ENCODE measurements around the gene CCT2. TPM values are rescaled to one million over a fixed set of nuclear protein-coding genes. Genes with fewer than 3 reads are reported as not detected.

The CCT2 gene
- total RNA-seq, 1 experiment from 2014 or later, result 398 TPM

DNA sequence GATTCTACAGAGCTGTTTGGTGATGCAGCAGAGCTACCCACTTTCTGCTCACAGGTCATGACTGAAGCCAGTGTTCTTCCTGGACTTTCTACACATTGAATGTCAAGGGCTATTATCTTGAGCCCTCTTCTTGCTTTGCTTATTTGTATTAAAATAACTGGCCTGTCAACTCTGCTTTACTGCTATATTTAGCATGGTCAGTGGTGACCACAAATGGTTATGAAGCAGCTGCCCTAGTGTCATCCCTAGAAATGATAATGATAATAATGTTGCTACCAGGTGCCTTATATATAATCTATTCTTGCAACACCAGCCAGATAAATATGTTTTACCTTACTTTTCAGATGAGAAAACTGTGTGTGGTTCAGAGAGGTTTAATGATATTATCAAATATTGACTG lies 28.1 kb downstream of the CCT2 start:
- TF ChIP-seq, protein P1, sequence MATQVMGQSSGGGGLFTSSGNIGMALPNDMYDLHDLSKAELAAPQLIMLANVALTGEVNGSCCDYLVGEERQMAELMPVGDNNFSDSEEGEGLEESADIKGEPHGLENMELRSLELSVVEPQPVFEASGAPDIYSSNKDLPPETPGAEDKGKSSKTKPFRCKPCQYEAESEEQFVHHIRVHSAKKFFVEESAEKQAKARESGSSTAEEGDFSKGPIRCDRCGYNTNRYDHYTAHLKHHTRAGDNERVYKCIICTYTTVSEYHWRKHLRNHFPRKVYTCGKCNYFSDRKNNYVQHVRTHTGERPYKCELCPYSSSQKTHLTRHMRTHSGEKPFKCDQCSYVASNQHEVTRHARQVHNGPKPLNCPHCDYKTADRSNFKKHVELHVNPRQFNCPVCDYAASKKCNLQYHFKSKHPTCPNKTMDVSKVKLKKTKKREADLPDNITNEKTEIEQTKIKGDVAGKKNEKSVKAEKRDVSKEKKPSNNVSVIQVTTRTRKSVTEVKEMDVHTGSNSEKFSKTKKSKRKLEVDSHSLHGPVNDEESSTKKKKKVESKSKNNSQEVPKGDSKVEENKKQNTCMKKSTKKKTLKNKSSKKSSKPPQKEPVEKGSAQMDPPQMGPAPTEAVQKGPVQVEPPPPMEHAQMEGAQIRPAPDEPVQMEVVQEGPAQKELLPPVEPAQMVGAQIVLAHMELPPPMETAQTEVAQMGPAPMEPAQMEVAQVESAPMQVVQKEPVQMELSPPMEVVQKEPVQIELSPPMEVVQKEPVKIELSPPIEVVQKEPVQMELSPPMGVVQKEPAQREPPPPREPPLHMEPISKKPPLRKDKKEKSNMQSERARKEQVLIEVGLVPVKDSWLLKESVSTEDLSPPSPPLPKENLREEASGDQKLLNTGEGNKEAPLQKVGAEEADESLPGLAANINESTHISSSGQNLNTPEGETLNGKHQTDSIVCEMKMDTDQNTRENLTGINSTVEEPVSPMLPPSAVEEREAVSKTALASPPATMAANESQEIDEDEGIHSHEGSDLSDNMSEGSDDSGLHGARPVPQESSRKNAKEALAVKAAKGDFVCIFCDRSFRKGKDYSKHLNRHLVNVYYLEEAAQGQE (IDR thresholded peaks at IDR 0.05; ENCODE audit: low read depth), result no peak
- TF ChIP-seq, protein P2, sequence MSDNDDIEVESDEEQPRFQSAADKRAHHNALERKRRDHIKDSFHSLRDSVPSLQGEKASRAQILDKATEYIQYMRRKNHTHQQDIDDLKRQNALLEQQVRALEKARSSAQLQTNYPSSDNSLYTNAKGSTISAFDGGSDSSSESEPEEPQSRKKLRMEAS (IDR thresholded peaks at IDR 0.05), result no peak
- no peak for TF ChIP-seq ELF1 (IDR thresholded peaks at IDR 0.05; ENCODE audit: borderline replicate concordance, low read depth)
- no peak for TF ChIP-seq POLR2AphosphoS5 (IDR thresholded peaks at IDR 0.05; ENCODE audit: low read depth, low read length)
- TF ChIP-seq EGR1 (IDR thresholded peaks at IDR 0.05; ENCODE audit: low read depth), result no peak
- TF ChIP-seq CEBPB (IDR thresholded peaks at IDR 0.05; ENCODE audit: low read depth), result no peak
- no peak for TF ChIP-seq SP1 (IDR thresholded peaks at IDR 0.05; ENCODE audit: low read depth)
- no peak for TF ChIP-seq TCF7L2 (IDR thresholded peaks at IDR 0.05; ENCODE audit: borderline replicate concordance, extremely low read depth, insufficient read depth, insufficient read length)
- TF ChIP-seq EZH2phosphoT487 (IDR thresholded peaks at IDR 0.05; ENCODE audit: borderline replicate concordance), result no peak
- no peak for TF ChIP-seq YY1 (IDR thresholded peaks at IDR 0.05; ENCODE audit: extremely low read depth, insufficient replicate concordance, low read depth, low read length)
- TF ChIP-seq JUND (IDR thresholded peaks at IDR 0.05), result no peak
- no peak for TF ChIP-seq CBX3 (IDR thresholded peaks at IDR 0.05; ENCODE audit: low read depth)
- TF ChIP-seq, protein P3, sequence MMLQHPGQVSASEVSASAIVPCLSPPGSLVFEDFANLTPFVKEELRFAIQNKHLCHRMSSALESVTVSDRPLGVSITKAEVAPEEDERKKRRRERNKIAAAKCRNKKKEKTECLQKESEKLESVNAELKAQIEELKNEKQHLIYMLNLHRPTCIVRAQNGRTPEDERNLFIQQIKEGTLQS (IDR thresholded peaks at IDR 0.05), result no peak
- TF ChIP-seq EZH2 (IDR thresholded peaks at IDR 0.05), result no peak
- ATAC-seq (no peak), DNase-seq (ENCODE audit: low read depth, low spot score) (no peak)
- POLR2A ChIA-PET, result no interaction called here
- Histone ChIP-seq H3K27me3 (ENCODE audit: insufficient read depth, low read length) (peaks cover 22% of the 10 kb centered on the region), H4K20me1 (ENCODE audit: insufficient read depth) (no peaks in the 10 kb centered on the region), H3K79me2 (ENCODE audit: insufficient read depth, low read length) (no peaks in the 10 kb centered on the region), H2AFZ (ENCODE audit: low read depth, low read length, poor library complexity, severe bottlenecking) (no peak overlapping the region), H3K4me1 (ENCODE audit: control insufficient read depth in 1 of 2, insufficient read depth in 2 of 2, low read length in 2 of 2) (no peaks in the 10 kb centered on the region), H3K4me2 (ENCODE audit: low read length) (no peak overlapping the region), H3K9me2 (ENCODE audit: insufficient read depth) (no peaks in the 10 kb centered on the region), H3K4me3 (replicated peaks in 1 of 2; ENCODE audit: low read depth in 1 of 2, low read length in 2 of 2) (no peak overlapping the region), H3K9me3 (ENCODE audit: control insufficient read depth in 1 of 2, insufficient read depth in 1 of 2, low read depth in 1 of 2, low read length in 2 of 2) (no peaks in the 10 kb centered on the region), H3K27ac (ENCODE audit: low read depth, low read length) (no peak overlapping the region), H3K36me3 (ENCODE audit: control insufficient read depth in 1 of 2, insufficient read depth in 2 of 2, low read length in 2 of 2) (no peaks in the 10 kb centered on the region), H3K9ac (ENCODE audit: low read length) (no peak overlapping the region)
- intact Hi-C loops (cut with micrococcal nuclease), result no loop called here
- CTCF ChIA-PET, result no interaction called here
- BruUV-seq (replicated peaks), result no TSS peak
- RAD21 ChIA-PET (ENCODE audit: low non-redundant PET in 1 of 2, low total read pairs in 2 of 2, uncharacterized antibody in 2 of 2, unreplicated experiment in 2 of 2), result no interaction called here
